Osteoblast (primary cell): ENCODE measurements around the gene CARHSP1. TPM values are rescaled to one million over a fixed set of nuclear protein-coding genes. Genes with fewer than 3 reads are reported as not detected.

Experiments
- DNase-seq: peaks from one replicate; pipeline ENCODE4 v3.0.0; 2011; ENCODE audit warnings: low spot score, mixed read lengths; ENCODE audit not compliant: insufficient read length; ENCODE audit errors: missing footprints
- H2AFZ ChIP-seq: 2 replicates; pipeline ENCODE4 v1.6.0; 2011; ENCODE audit warnings: mild to moderate bottlenecking, low read length
- H3K27ac ChIP-seq: 2 replicates; pipeline ENCODE4 v1.5.1; 2011; ENCODE audit warnings: mild to moderate bottlenecking, low read depth, low read length, moderate library complexity
- H3K27me3 ChIP-seq: 2 replicates; pipeline ENCODE4 v1.6.0; 2012; ENCODE audit warnings: mild to moderate bottlenecking, control low read depth, inconsistent platforms, low read length, moderate library complexity; ENCODE audit not compliant: insufficient read depth
- H3K36me3 ChIP-seq: 2 replicates; pipeline ENCODE4 v1.5.1; 2011; ENCODE audit warnings: mild to moderate bottlenecking, low read length, control low read depth, moderate library complexity; ENCODE audit not compliant: insufficient read depth
- H3K4me1 ChIP-seq: 2 replicates; pipeline ENCODE4 v1.5.1; 2011; ENCODE audit warnings: mild to moderate bottlenecking, low read length, control low read depth, moderate library complexity; ENCODE audit not compliant: insufficient read depth
- H3K4me2 ChIP-seq: 2 replicates; pipeline ENCODE4 v1.6.0; 2011; ENCODE audit warnings: mild to moderate bottlenecking, low read length; ENCODE audit not compliant: insufficient read depth
- H3K4me3 ChIP-seq: fragments of 200-600 bp; sonication (generic); 3 replicates; pipeline ENCODE4 v1.5.1; 2012; ENCODE audit warnings: mild to moderate bottlenecking, low read length, inconsistent platforms; ENCODE audit not compliant: insufficient read depth
- H3K79me2 ChIP-seq: 2 replicates; pipeline ENCODE4 v1.6.0; 2012; ENCODE audit warnings: mild to moderate bottlenecking, low read length, control low read depth, inconsistent platforms; ENCODE audit not compliant: insufficient read depth
- H3K9me3 ChIP-seq: 2 replicates; pipeline ENCODE4 v1.5.1; 2011; ENCODE audit warnings: low read depth, low read length, control low read depth
- H4K20me1 ChIP-seq: 2 replicates; pipeline ENCODE4 v1.6.0; 2012; ENCODE audit warnings: mild to moderate bottlenecking, low read length, control low read depth; ENCODE audit not compliant: insufficient read depth
- CTCF ChIP-seq: IDR thresholded peaks from 2 replicates; pipeline ENCODE4 v1.5.1; 2011; ENCODE audit warnings: mild to moderate bottlenecking, low read depth, low read length, moderate library complexity; ENCODE audit errors: extremely low read depth
- total RNA-seq: library from RNA; depleted of rRNA; stranded (reverse); fragments of >200 nt; gene quantifications from 2 replicates; pipeline ENCODE4 v1.2.3, GENCODE V29; 2012

The CARHSP1 gene
- total RNA-seq, 1 donor = 92.6 TPM

DNA sequence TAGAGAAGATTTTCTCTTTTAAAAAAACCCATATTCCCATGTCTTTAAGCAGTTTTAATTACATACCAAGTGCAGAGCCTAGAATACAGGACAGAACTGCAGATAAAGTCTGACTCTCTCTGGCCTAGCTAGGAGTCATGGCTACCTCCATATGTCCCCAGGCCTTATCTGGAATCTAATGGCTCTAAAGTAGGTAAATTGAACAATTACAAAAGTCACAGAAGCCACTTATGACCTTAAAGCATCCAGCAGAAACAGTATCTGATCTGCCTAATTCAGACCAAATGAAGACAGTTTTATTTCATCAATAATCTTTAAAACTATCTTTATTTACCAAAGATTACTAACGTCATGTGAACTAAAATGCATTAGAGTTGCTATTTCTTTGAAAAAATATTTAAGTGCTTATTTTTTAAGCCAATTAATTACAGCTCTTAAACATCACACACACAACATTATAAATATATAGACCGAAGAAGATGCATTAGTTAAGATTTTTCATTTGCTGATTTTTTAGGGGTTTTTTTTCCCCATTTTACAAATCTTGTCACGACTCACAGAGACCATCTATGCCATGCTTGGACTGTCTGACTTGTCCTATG lies 42.4 kb downstream of the CARHSP1 start:
- H3K27ac ChIP-seq = no peak overlapping the region
- TF ChIP-seq CTCF = no peak
- peaks cover 47% of the 10 kb centered on the region for H3K79me2 ChIP-seq
- H3K4me1 ChIP-seq = peaks cover 7% of the 10 kb centered on the region
- no peaks in the 10 kb centered on the region for H3K9me3 ChIP-seq
- no peak overlapping the region for H2AFZ ChIP-seq
- no peaks in the 10 kb centered on the region for H3K27me3 ChIP-seq
- H3K4me2 ChIP-seq = no peak overlapping the region
- peaks cover 73% of the 10 kb centered on the region for H3K36me3 ChIP-seq
- DNase-seq = no peak
- H4K20me1 ChIP-seq = peaks cover 17% of the 10 kb centered on the region
- H3K4me3 ChIP-seq = no peak overlapping the region

DNA sequence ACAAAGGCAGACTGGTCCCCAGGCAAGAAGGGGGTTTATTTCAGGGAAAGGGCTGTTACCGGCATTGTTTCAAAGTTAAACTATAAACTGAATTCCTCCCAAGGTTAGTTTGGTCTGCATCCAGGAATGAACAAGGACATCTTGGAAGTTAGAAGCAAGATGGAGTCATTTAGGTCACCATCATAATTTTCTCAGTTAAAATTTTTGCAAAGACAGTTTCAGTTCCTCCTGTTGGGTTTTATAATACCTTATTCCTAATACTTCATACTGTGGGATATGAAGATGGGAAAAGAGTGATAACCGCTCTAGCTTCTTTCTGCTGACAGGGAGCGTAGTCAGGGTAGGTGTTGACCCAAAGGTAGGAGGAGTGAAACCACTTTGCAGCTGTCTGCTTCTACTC lies 46.4 kb downstream of the CARHSP1 start:
- no peak for DNase-seq
- H3K4me1 ChIP-seq = no peaks in the 10 kb centered on the region
- peaks cover 47% of the 10 kb centered on the region for H3K79me2 ChIP-seq

DNA sequence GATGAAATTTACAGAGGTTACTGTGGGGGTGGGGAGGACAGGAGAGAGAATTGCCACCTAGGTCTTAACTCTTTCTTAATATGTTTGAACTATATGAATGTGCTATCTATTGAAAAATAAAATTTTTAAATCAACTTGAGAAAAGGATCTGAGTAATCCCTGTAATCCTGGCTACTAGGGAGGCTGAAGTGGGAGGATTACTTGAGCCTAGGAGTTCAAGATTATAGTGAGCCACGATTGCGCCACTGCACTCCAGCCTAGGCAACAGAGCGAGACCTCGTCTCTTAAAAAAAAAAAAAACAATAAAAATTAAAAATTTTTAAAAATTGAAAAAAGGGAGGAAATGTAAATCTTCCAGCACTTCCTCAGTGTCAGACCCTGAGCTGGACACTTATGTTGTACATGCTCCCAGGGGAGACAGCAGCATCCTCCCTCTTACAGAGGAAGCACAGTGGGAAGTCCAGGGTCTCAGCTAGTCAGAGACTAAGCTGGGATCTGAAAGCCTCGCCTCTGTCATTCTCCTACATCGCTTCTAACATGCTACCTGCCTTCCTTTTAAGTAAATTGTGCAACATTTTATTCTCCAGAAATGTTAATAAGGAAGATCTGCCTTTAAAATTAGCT lies 49.3 kb downstream of the CARHSP1 start:
- Histone ChIP-seq H3K4me2 (no peak overlapping the region), H3K27me3 (no peaks in the 10 kb centered on the region), H3K36me3 (peaks cover 89% of the 10 kb centered on the region), H3K79me2 (peaks cover 47% of the 10 kb centered on the region), H4K20me1 (peaks cover 14% of the 10 kb centered on the region), H2AFZ (no peak overlapping the region), H3K4me3 (no peak overlapping the region), H3K27ac (no peak overlapping the region), H3K9me3 (no peaks in the 10 kb centered on the region), H3K4me1 (no peaks in the 10 kb centered on the region)
- no peak for TF ChIP-seq CTCF
- no peak for DNase-seq

More for the DNA sequence above, 46.4 kb downstream of the CARHSP1 start:
- Histone ChIP-seq H2AFZ (no peak overlapping the region), H3K4me3 (no peak overlapping the region), H3K4me2 (no peak overlapping the region), H3K9me3 (no peaks in the 10 kb centered on the region), H3K36me3 (peaks cover 87% of the 10 kb centered on the region), H4K20me1 (peaks cover 14% of the 10 kb centered on the region), H3K27me3 (no peaks in the 10 kb centered on the region), H3K27ac (peak overlapping the region; percentile 5)
- TF ChIP-seq CTCF = no peak

- TF ChIP-seq CTCF = no peak
- peaks cover 17% of the 10 kb centered on the region for H4K20me1 ChIP-seq
- no peak overlapping the region for H3K4me2 ChIP-seq
- H3K4me1 ChIP-seq = no peaks in the 10 kb centered on the region
- H3K9me3 ChIP-seq = no peaks in the 10 kb centered on the region
- peaks cover 51% of the 10 kb centered on the region for H3K79me2 ChIP-seq
- no peak overlapping the region for H3K4me3 ChIP-seq
- H2AFZ ChIP-seq = no peak overlapping the region
- no peaks in the 10 kb centered on the region for H3K27me3 ChIP-seq
- H3K36me3 ChIP-seq = peaks cover 89% of the 10 kb centered on the region
- H3K27ac ChIP-seq = no peak overlapping the region
- DNase-seq = no peak
Measured at GRCh38 chr16:8818504-8819270, 50.1 kb downstream of the CARHSP1 start.
